GM12872 (cell line): ENCODE data around the gene MOCOS.

Experiments used
- CTCF ChIP-seq: IDR thresholded peaks from 3 replicates; pipeline ENCODE4 v1.5.1; 2011; ENCODE audit warnings: low read depth, mild to moderate bottlenecking, low read length, moderate library complexity; ENCODE audit not compliant: insufficient read depth

MOCOS gene

DNA sequence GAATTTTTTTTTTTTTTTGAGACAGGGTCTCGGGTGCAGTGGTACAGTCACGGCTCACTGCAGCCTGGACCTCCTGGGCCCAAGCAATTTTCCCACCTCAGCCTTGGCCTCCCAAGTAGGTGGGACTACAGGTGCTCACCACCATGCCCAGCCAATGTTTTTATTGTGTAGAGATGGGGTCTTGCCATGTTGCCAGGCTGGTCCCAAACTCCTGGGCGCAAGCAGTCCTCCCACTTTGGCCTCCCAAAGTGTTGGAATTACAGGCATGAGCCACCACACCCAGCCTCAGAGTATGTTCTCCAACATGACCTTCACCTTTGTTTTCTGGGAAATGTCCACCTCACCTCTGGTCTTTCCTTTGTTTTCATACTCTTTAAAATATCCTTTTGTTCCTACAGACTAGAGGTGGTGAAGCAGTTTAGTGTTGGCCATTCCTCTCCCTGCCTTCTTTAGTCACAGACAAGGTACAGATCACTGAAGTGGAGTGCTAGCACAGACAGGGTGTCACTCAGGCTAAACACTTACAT lies 19.5 kb upstream of the MOCOS start:
- no peak for TF ChIP-seq CTCF

- no peak for TF ChIP-seq CTCF
These were observed 17.4 kb upstream of the MOCOS start for GRCh38 chr18:36169938-36170337.

DNA sequence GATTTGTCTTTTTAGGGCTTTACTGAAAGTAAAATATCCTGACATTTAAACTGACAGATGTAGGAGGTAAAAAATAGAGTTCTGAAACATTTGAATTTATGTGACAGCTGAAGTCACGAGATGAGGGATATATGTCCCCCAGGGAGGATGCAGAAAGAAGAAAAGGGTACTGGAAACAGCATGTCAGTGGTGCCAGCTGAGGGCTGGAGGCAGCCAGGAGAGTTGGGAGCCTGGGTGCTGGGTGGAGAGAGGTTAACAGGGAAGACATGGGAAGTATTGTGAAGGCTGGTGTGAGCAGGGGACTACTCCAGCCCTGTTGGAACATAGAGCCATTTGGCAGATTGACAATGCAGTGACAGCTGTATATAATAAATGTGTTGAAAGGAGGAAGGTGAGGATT lies 11.8 kb upstream of the MOCOS start:
- no peak for TF ChIP-seq CTCF

- no peak for TF ChIP-seq CTCF
These were observed 11.1 kb upstream of the MOCOS start for GRCh38 chr18:36176177-36176584.

DNA sequence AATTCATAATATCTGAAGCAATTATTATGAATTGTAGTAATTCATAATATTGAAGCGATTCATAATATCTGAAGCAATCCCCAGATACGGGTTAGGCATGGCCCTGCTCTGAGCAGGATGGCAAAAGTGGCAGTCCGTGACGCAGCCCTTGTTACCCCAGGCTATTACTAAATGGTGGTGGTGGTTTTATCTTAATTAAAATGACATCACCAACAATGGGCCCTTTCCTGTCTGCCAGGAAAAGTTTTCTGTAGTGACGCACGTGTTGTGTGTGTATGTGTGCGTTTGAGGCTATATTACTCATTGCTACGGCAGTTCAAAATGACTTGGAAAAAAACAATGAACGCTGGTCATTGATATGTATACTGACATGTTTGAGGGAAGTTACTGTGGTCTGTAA lies 10.6 kb upstream of the MOCOS start:
- TF ChIP-seq CTCF, result no peak

- TF ChIP-seq CTCF, result no peak
These were observed 9.4 kb upstream of the MOCOS start for GRCh38 chr18:36177913-36178312.

DNA sequence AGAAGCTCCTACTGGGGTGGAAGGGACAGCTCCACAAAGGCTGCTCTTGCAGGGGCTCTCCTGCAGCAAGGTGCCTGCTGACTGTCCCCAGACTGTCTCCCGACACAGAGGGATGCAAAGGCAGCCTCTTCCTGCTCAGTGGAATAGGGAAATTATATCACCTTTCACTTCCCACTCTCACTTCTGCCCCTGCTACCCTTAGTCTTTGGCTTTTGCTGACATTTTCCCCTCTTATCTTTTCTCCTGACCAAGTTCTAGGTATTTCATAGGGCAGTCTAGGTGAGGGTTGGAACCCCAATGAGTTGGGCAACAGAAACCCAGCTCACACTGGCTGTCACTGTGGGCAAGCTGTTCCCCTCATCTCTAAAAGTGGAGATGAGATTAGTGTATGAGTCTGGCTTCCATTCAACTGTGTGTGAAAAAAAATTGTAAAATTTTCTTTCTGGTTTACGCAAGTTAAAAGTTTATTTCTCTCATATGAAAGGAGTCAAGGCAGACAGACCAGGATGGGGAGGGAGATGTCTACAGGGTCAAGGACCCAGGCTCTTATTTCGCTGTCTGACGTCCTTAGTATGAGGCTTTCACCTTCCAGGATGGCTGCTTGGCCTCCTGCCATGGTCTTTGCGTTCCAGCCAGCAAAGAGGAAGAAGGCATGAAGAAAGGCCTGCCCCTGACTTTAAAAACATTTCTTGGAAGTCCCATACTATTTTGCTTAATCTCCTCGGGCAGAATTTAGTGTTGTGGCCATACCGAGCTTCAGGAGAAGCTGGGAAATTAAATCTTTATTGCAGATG lies 7.5 kb upstream of the MOCOS start:
- TF ChIP-seq CTCF, result no peak
